AG04450 (cell line): ENCODE results near the gene DGCR2. TPM values are rescaled to one million over a fixed set of nuclear protein-coding genes. Genes with fewer than 3 reads are reported as not detected.
"Not testable (repeated sequence)": the region's sequence is repeated elsewhere in the genome, so short reads cannot be mapped to it uniquely, and the experiment has no call there.

ENCODE experiments used
- CTCF ChIA-PET: fragments of 300-600, 350-600 bp; formaldehyde crosslinking; extraction: SDS; loops from one replicate; lab custom pipeline; 2022; ENCODE audit warnings: antibody characterized with exemption, inconsistent platforms; lab: Charles Lee
- POLR2A ChIA-PET: fragments of 350-600 bp; formaldehyde crosslinking; extraction: SDS; loops from one replicate; lab custom pipeline; 2021; ENCODE audit warnings: antibody characterized with exemption, inconsistent platforms; lab: Yijun Ruan, JAX
- DNase-seq: peaks from one replicate; pipeline ENCODE4 v3.0.0-alpha.2; 2011; ENCODE audit warnings: low read depth, low spot score
- H3K27ac ChIP-seq: one replicate; pipeline ENCODE4 v1.5.1; 2012; ENCODE audit warnings: low read depth, low read length, control low read depth
- H3K27me3 ChIP-seq: one replicate; pipeline ENCODE4 v1.6.0; 2012; ENCODE audit warnings: low read length; ENCODE audit not compliant: control insufficient read depth, insufficient read depth
- H3K4me3 ChIP-seq: 2 replicates; pipeline ENCODE4 v1.5.1; 2011; ENCODE audit warnings: mild to moderate bottlenecking, low read depth, low read length, control low read depth
- H3K9me3 ChIP-seq: 2 replicates; pipeline ENCODE4 v1.5.1; 2012; ENCODE audit warnings: low read length; ENCODE audit not compliant: control insufficient read depth, insufficient read depth
- polyA plus RNA-seq: library from polyadenylated mRNA; depleted of rRNA; stranded (reverse); fragments of >200 nt; gene quantifications from 2 replicates; pipeline ENCODE4 v1.2.3, GENCODE V29; 2011
- TF ChIP-seq, protein P1 (sequence below): IDR thresholded peaks from 2 replicates; pipeline ENCODE4 v1.5.1; 2011; ENCODE audit warnings: low read depth, low read length, control low read depth, inconsistent platforms

Gene DGCR2
- polyA plus RNA-seq, 1 experiment, result 23.0 TPM

DNA sequence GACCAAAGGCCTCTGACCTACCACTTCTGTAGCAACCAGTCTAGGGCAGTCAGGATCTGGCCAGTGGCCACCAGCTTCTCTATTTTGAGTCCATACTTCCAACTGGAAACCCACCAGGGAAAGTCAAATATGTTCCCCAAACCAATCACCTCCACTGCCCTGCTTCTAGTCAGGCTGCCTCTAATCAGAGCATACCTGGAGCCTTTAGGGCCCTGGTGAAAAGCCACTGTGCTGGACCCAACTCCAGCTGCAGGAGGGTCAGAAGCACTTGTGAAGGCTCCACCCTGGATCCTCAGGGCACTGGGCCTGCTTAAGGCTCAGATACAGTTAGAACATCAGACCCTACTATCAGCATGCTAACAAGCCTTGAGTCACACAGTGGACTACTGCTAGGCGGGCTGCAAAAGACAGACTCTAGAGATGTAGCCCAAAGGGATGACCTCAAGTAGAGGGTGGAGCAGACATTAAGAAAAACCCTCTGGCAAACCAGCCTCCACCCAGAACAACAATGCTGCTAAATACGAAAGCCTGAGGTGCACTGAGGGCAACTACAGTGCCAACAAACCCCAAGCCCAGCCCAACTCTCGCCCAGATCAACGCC is 69.2 kb downstream of the DGCR2 start:
- DNase-seq, result no peak
- Histone ChIP-seq H3K4me3 (no peak overlapping the region), H3K27me3 (no peaks in the 10 kb centered on the region), H3K9me3 (no peaks in the 10 kb centered on the region), H3K27ac (no peak overlapping the region)
- TF ChIP-seq, protein P1, sequence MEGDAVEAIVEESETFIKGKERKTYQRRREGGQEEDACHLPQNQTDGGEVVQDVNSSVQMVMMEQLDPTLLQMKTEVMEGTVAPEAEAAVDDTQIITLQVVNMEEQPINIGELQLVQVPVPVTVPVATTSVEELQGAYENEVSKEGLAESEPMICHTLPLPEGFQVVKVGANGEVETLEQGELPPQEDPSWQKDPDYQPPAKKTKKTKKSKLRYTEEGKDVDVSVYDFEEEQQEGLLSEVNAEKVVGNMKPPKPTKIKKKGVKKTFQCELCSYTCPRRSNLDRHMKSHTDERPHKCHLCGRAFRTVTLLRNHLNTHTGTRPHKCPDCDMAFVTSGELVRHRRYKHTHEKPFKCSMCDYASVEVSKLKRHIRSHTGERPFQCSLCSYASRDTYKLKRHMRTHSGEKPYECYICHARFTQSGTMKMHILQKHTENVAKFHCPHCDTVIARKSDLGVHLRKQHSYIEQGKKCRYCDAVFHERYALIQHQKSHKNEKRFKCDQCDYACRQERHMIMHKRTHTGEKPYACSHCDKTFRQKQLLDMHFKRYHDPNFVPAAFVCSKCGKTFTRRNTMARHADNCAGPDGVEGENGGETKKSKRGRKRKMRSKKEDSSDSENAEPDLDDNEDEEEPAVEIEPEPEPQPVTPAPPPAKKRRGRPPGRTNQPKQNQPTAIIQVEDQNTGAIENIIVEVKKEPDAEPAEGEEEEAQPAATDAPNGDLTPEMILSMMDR, result no peak
- ChIA-PET POLR2A (no interaction called here), CTCF (no interaction called here)

DNA sequence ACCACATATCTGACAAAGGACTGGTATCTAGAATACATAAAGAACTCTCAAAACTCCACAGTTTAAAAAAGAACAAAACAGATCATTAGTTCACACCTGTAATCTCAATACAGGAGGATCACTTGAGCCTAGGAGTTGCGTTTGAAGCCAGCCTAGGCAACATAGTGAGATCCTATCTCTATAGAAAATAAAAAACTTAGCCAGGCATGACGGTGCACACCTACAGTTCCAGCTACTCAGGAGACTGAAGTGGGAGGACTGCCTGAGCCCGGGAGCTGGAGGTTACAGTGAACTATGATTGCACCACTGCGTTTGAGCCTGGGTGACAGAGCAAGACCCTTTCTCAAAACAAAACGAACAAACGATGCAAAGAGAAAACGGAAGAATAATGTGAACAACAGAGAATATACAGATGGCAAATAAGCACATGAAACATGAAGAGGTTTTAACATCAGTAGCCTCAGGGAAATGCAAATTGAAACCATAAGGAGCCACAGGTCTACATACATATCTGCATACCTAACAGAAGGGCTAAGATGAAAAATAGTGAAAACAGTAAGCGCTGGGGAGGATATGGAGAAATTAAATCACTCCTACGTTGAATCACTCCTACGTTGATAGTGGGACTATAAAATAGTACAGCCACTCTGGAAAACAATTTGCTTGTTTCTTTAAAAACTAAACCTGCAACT is 70.7 kb downstream of the DGCR2 start:
- ChIA-PET POLR2A (no interaction called here), CTCF (no interaction called here)
- Histone ChIP-seq H3K27ac (no peak overlapping the region), H3K4me3 (no peak overlapping the region), H3K9me3 (no peaks in the 10 kb centered on the region), H3K27me3 (no peaks in the 10 kb centered on the region)
- TF ChIP-seq, protein P1, result no peak
- no peak for DNase-seq

DNA sequence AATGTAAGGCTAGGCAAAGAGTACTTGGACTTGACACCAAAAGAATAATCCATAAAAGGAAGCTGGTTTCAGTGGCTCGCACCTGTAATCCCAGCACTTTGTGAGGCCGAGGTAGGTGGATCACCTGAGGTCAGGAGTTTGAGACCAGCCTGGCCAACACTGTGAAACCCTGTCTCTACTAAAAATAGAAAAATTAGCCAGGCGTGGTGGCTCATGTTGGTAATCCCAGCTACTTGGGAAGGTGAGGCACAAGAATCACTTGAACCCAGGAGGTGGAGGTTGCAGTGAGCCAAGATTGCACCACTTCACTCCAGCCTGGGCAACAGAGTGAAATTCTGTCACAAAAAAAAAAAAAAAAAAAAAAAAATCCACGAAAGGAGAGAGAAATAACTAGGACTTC is 71.4 kb downstream of the DGCR2 start:
- CTCF ChIA-PET, H3K4me3 ChIP-seq, DNase-seq, H3K9me3 ChIP-seq, H3K27me3 ChIP-seq, H3K27ac ChIP-seq, POLR2A ChIA-PET: not testable (repeated sequence)

GRCh38 chr22:19050117-19050516 is 72.1 kb downstream of the DGCR2 start:
- H3K9me3 ChIP-seq, result no peaks in the 10 kb centered on the region
- POLR2A ChIA-PET, result no interaction called here
- TF ChIP-seq, protein P1, result no peak
- no peak overlapping the region for H3K27ac ChIP-seq
- no peak overlapping the region for H3K4me3 ChIP-seq
- CTCF ChIA-PET, result no interaction called here
- no peak for DNase-seq
- H3K27me3 ChIP-seq, result no peaks in the 10 kb centered on the region

DNA sequence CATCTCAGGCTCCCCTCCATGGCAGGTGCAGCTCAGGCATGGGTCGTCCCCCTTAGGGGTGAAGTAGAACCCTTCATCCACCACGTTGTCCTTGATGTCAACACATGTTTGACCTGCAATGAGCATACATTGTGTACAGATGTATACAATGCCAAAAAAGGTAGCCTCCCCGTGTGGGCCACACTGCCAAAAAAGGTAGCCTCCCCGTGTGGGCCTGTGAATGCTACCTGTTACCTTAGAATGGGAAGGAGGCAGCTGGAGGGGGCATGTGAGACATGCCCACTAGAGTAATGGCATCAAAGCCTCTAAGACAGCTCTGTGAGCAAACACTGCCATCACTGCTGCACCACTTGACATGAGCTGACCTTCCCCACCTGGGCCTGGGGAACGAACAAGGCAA is 73.7 kb downstream of the DGCR2 start:
- Histone ChIP-seq H3K9me3 (no peaks in the 10 kb centered on the region), H3K27me3 (no peaks in the 10 kb centered on the region), H3K4me3 (no peak overlapping the region), H3K27ac (no peak overlapping the region)
- TF ChIP-seq, protein P1, result no peak
- CTCF ChIA-PET, result no interaction called here
- DNase-seq, result no peak
- POLR2A ChIA-PET, result no interaction called here
